ENCODE measurements around the gene OLIG1.

DNA sequence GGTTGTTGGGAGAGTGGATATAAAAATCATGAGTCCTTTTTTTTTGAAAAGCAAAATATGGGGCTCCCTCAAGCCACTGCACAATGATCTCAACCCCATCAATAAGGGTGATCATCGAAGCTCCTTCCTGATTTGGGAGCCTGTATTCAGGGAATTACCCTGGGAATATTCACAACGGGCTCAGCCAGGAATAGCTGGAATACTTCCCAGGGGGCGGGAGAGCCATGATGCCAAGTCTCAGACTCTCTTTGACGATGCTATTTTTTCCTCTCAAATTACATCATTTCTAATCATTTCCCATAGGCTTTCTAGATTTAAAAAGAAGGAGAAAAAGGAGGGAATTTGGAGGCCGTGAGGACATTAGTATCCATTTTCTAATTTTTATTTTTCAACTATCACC is 18.4 kb downstream of the OLIG1 start:
- TF ChIP-seq POLR2A (IDR thresholded peaks at IDR 0.05): no peak
- TF ChIP-seq EP300 (IDR thresholded peaks at IDR 0.05): no peak

Measured in tibial nerve (tissue), 3 donors.